Osteoblast (primary cell): ENCODE results near the gene FGB. TPM values are rescaled to one million over a fixed set of nuclear protein-coding genes. Genes with fewer than 3 reads are reported as not detected.
"Not testable (repeated sequence)": the region's sequence is repeated elsewhere in the genome, so short reads cannot be mapped to it uniquely, and the experiment has no call there.

ENCODE experiments used
- DNase-seq: peaks from one replicate; pipeline ENCODE4 v3.0.0; 2011; ENCODE audit warnings: low spot score, mixed read lengths; ENCODE audit not compliant: insufficient read length; ENCODE audit errors: missing footprints
- H2AFZ ChIP-seq: 2 replicates; pipeline ENCODE4 v1.6.0; 2011; ENCODE audit warnings: mild to moderate bottlenecking, low read length
- H3K27ac ChIP-seq: 2 replicates; pipeline ENCODE4 v1.5.1; 2011; ENCODE audit warnings: mild to moderate bottlenecking, low read depth, low read length, moderate library complexity
- H3K27me3 ChIP-seq: 2 replicates; pipeline ENCODE4 v1.6.0; 2012; ENCODE audit warnings: mild to moderate bottlenecking, control low read depth, inconsistent platforms, low read length, moderate library complexity; ENCODE audit not compliant: insufficient read depth
- H3K36me3 ChIP-seq: 2 replicates; pipeline ENCODE4 v1.5.1; 2011; ENCODE audit warnings: mild to moderate bottlenecking, low read length, control low read depth, moderate library complexity; ENCODE audit not compliant: insufficient read depth
- H3K4me1 ChIP-seq: 2 replicates; pipeline ENCODE4 v1.5.1; 2011; ENCODE audit warnings: mild to moderate bottlenecking, low read length, control low read depth, moderate library complexity; ENCODE audit not compliant: insufficient read depth
- H3K4me2 ChIP-seq: 2 replicates; pipeline ENCODE4 v1.6.0; 2011; ENCODE audit warnings: mild to moderate bottlenecking, low read length; ENCODE audit not compliant: insufficient read depth
- H3K4me3 ChIP-seq: fragments of 200-600 bp; sonication (generic); 3 replicates; pipeline ENCODE4 v1.5.1; 2012; ENCODE audit warnings: mild to moderate bottlenecking, low read length, inconsistent platforms; ENCODE audit not compliant: insufficient read depth
- H3K79me2 ChIP-seq: 2 replicates; pipeline ENCODE4 v1.6.0; 2012; ENCODE audit warnings: mild to moderate bottlenecking, low read length, control low read depth, inconsistent platforms; ENCODE audit not compliant: insufficient read depth
- H3K9me3 ChIP-seq: 2 replicates; pipeline ENCODE4 v1.5.1; 2011; ENCODE audit warnings: low read depth, low read length, control low read depth
- H4K20me1 ChIP-seq: 2 replicates; pipeline ENCODE4 v1.6.0; 2012; ENCODE audit warnings: mild to moderate bottlenecking, low read length, control low read depth; ENCODE audit not compliant: insufficient read depth
- CTCF ChIP-seq: IDR thresholded peaks from 2 replicates; pipeline ENCODE4 v1.5.1; 2011; ENCODE audit warnings: mild to moderate bottlenecking, low read depth, low read length, moderate library complexity; ENCODE audit errors: extremely low read depth
- total RNA-seq: library from RNA; depleted of rRNA; stranded (reverse); fragments of >200 nt; gene quantifications from 2 replicates; pipeline ENCODE4 v1.2.3, GENCODE V29; 2012

The FGB gene
- total RNA-seq, 1 donor, result not detected

- no peak for DNase-seq
- peaks cover 11% of the 10 kb centered on the region for H3K27me3 ChIP-seq
- TF ChIP-seq CTCF, result no peak
- no peaks in the 10 kb centered on the region for H3K9me3 ChIP-seq
- H4K20me1 ChIP-seq, result no peaks in the 10 kb centered on the region
- H3K27ac ChIP-seq, result no peak overlapping the region
- H3K36me3 ChIP-seq, result no peaks in the 10 kb centered on the region
- no peaks in the 10 kb centered on the region for H3K79me2 ChIP-seq
- no peak overlapping the region for H3K4me3 ChIP-seq
- H3K4me1 ChIP-seq, result no peaks in the 10 kb centered on the region
- H3K4me2 ChIP-seq, result no peak overlapping the region
- H2AFZ ChIP-seq, result no peak overlapping the region
These were observed 26.7 kb downstream of the FGB start for GRCh38 chr4:154589296-154590197.

- H3K4me3 ChIP-seq, result no peak within 1 kb of the TSS
- no peaks in the 10 kb centered on the region for H3K36me3 ChIP-seq
- no peak within 1 kb of the TSS for H3K27ac ChIP-seq
- H3K27me3 ChIP-seq, result peaks cover 11% of the 10 kb centered on the region
- DNase-seq, result no peak
- no peak within 1 kb of the TSS for H2AFZ ChIP-seq
- no peak for TF ChIP-seq CTCF
- no peaks in the 10 kb centered on the region for H4K20me1 ChIP-seq
- H3K79me2 ChIP-seq, result no peaks in the 10 kb centered on the region
- no peaks in the 10 kb centered on the region for H3K4me1 ChIP-seq
- H3K9me3 ChIP-seq, result no peaks in the 10 kb centered on the region
- H3K4me2 ChIP-seq, result no peak within 1 kb of the TSS
These were observed 27.7 kb downstream of the FGB start, which contains the start of gene FGA for GRCh38 chr4:154590329-154591006. FGA (minus strand) TSS chr4:154590742; CDS start chr4:154590687, 55 bp downstream.

GRCh38 chr4:154591890-154592289 is 29.1 kb downstream of the FGB start:
- no peaks in the 10 kb centered on the region for H3K9me3 ChIP-seq
- no peak for TF ChIP-seq CTCF
- H4K20me1 ChIP-seq, result no peaks in the 10 kb centered on the region
- peaks cover 11% of the 10 kb centered on the region for H3K27me3 ChIP-seq
- no peak overlapping the region for H3K4me3 ChIP-seq
- no peaks in the 10 kb centered on the region for H3K4me1 ChIP-seq
- no peak overlapping the region for H3K27ac ChIP-seq
- DNase-seq, result no peak
- no peaks in the 10 kb centered on the region for H3K36me3 ChIP-seq
- no peaks in the 10 kb centered on the region for H3K79me2 ChIP-seq
- H3K4me2 ChIP-seq, result no peak overlapping the region
- no peak overlapping the region for H2AFZ ChIP-seq

- no peaks in the 10 kb centered on the region for H3K79me2 ChIP-seq
- H3K4me2 ChIP-seq, result no peak overlapping the region
- H3K4me1 ChIP-seq, result no peaks in the 10 kb centered on the region
- no peak overlapping the region for H3K27ac ChIP-seq
- H4K20me1 ChIP-seq, result no peaks in the 10 kb centered on the region
- no peak overlapping the region for H2AFZ ChIP-seq
- H3K4me3 ChIP-seq, result no peak overlapping the region
- no peaks in the 10 kb centered on the region for H3K9me3 ChIP-seq
- DNase-seq, result no peak
- peaks cover 10% of the 10 kb centered on the region for H3K27me3 ChIP-seq
- H3K36me3 ChIP-seq, result no peaks in the 10 kb centered on the region
- no peak for TF ChIP-seq CTCF
These were observed 31.1 kb downstream of the FGB start for GRCh38 chr4:154593868-154594267.

- not testable (repeated sequence) for H3K27ac ChIP-seq, H3K79me2 ChIP-seq, H2AFZ ChIP-seq, H3K27me3 ChIP-seq, H3K9me3 ChIP-seq, H3K4me3 ChIP-seq, H3K36me3 ChIP-seq, H4K20me1 ChIP-seq, H3K4me2 ChIP-seq, DNase-seq, H3K4me1 ChIP-seq
These were observed 31.5 kb downstream of the FGB start for GRCh38 chr4:154594343-154594742.
